Loucy (cell line): ENCODE data around the gene PORCN.
"Not testable (repeated sequence)": the region's sequence is repeated elsewhere in the genome, so short reads cannot be mapped to it uniquely, and the experiment has no call there.

Source experiments
- H2AFZ ChIP-seq: fragments of 200-600 bp; sonication (generic); 2 replicates; pipeline ENCODE4 v1.6.0; 2016; ENCODE audit warnings: antibody characterized with exemption, mild to moderate bottlenecking, low read length, moderate library complexity
- H3F3A ChIP-seq: fragments of 200-600 bp; 2 replicates; pipeline ENCODE4 v1.6.0; 2016; ENCODE audit warnings: antibody characterized with exemption, low read depth, mild to moderate bottlenecking
- H3K27me3 ChIP-seq: fragments of 200-600 bp; sonication (generic); 2 replicates; pipeline ENCODE4 v1.6.1; 2014; ENCODE audit warnings: low read length, mild to moderate bottlenecking; ENCODE audit not compliant: insufficient read depth, poor library complexity, severe bottlenecking
- H3K36me3 ChIP-seq: fragments of 200-600 bp; sonication (generic); 2 replicates; pipeline ENCODE4 v1.6.1; 2016; ENCODE audit warnings: low read length; ENCODE audit not compliant: insufficient read depth
- H3K4me1 ChIP-seq: fragments of 200-600 bp; sonication (generic); 2 replicates; pipeline ENCODE4 v1.5.1; 2014; ENCODE audit warnings: low read length, mild to moderate bottlenecking; ENCODE audit not compliant: insufficient read depth, poor library complexity, severe bottlenecking
- H3K4me2 ChIP-seq: fragments of 200-600 bp; sonication (generic); 2 replicates; pipeline ENCODE4 v1.6.0; 2014; ENCODE audit warnings: antibody characterized with exemption, low read length, low read depth, mild to moderate bottlenecking; ENCODE audit not compliant: poor library complexity, severe bottlenecking
- H3K4me3 ChIP-seq: fragments of 200-600 bp; sonication (generic); 2 replicates; pipeline ENCODE4 v1.5.1; 2014; ENCODE audit warnings: low read length, mild to moderate bottlenecking, mixed read lengths; ENCODE audit not compliant: poor library complexity, severe bottlenecking
- H3K79me2 ChIP-seq: fragments of 200-600 bp; sonication (generic); 2 replicates; pipeline ENCODE4 v1.6.1; 2014; ENCODE audit warnings: low read length; ENCODE audit not compliant: insufficient read depth
- H3K9ac ChIP-seq: fragments of 200-600 bp; sonication (generic); 2 replicates; pipeline ENCODE4 v1.6.0; 2014; ENCODE audit warnings: mild to moderate bottlenecking, low read depth, low read length, moderate library complexity; ENCODE audit not compliant: poor library complexity, severe bottlenecking
- H3K9me2 ChIP-seq: fragments of 200-600 bp; sonication (generic); replicated peaks from 2 replicates; pipeline ENCODE4 v1.6.1; 2016; ENCODE audit warnings: low read depth, low read length, mixed read lengths
- H3K9me3 ChIP-seq: fragments of 200-600 bp; sonication (generic); 2 replicates; pipeline ENCODE4 v1.6.1; 2014; ENCODE audit warnings: mild to moderate bottlenecking, antibody characterized with exemption, low read length, low read depth; ENCODE audit not compliant: insufficient read depth
- H4K20me1 ChIP-seq: fragments of 200-600 bp; sonication (generic); 2 replicates; pipeline ENCODE4 v1.6.0; 2014; ENCODE audit warnings: antibody characterized with exemption, low read length, mild to moderate bottlenecking; ENCODE audit not compliant: insufficient read depth, poor library complexity, severe bottlenecking
- CTCF ChIP-seq: fragments of 200-600 bp; sonication (generic); conservative IDR thresholded peaks from 2 replicates; pipeline ENCODE4 v1.5.1; 2014; ENCODE audit warnings: mild to moderate bottlenecking, antibody characterized with exemption, low read length
- EZH2phosphoT487 ChIP-seq: fragments of 200-600 bp; IDR thresholded peaks from 2 replicates; pipeline ENCODE4 v1.6.1; 2018; ENCODE audit warnings: antibody characterized with exemption, mild to moderate bottlenecking, moderate library complexity, borderline replicate concordance

The PORCN gene

GRCh38 chrX:48521353-48522243, 12.8 kb downstream of the PORCN start, which contains the start of gene EBP:
Gene EBP (plus strand): TSS chrX:48521808. CDS start chrX:48523772, 1,964 bp downstream.
- Histone ChIP-seq H3K36me3 (peaks cover 5% of the 10 kb centered on the region; the same call in 1 of the 2 replicates), H3K4me3 (peak within 1 kb of the TSS; percentile 89), H3K4me2 (peak within 1 kb of the TSS; percentile 97), H3F3A (peaks cover 4% of the 10 kb centered on the region; the same call in 1 of the 2 replicates), H2AFZ (peak within 1 kb of the TSS; percentile 51; the same call in 1 of the 2 replicates), H3K4me1 (peaks cover 28% of the 10 kb centered on the region), H4K20me1 (peaks cover 9% of the 10 kb centered on the region), H3K27me3 (no peaks in the 10 kb centered on the region), H3K9ac (peak within 1 kb of the TSS; percentile 93), H3K79me2 (peaks cover 44% of the 10 kb centered on the region), H3K9me3 (no peaks in the 10 kb centered on the region), H3K9me2 (no peaks in the 10 kb centered on the region)
- no peak for TF ChIP-seq CTCF
- TF ChIP-seq EZH2phosphoT487: no peak

- peak overlapping the region; percentile 93 for H3K9ac ChIP-seq
- H3K27me3 ChIP-seq: no peaks in the 10 kb centered on the region
- H3F3A ChIP-seq: peaks cover 4% of the 10 kb centered on the region; the same call in 1 of the 2 replicates
- peak overlapping the region; percentile 88 for H3K4me2 ChIP-seq
- peaks cover 46% of the 10 kb centered on the region for H3K79me2 ChIP-seq
- no peaks in the 10 kb centered on the region for H3K9me3 ChIP-seq
- no peak overlapping the region for H2AFZ ChIP-seq
- H3K36me3 ChIP-seq: peaks cover 12% of the 10 kb centered on the region; the same call in 1 of the 2 replicates
- H3K4me1 ChIP-seq: peaks cover 29% of the 10 kb centered on the region
- peak overlapping the region; percentile 89 for H3K4me3 ChIP-seq
- no peaks in the 10 kb centered on the region for H3K9me2 ChIP-seq
- peaks cover 9% of the 10 kb centered on the region for H4K20me1 ChIP-seq
- no peak for TF ChIP-seq EZH2phosphoT487
- TF ChIP-seq CTCF: no peak
Observed at GRCh38 chrX:48522291-48522690, 13.5 kb downstream of the PORCN start.

- no peaks in the 10 kb centered on the region for H3K27me3 ChIP-seq
- peak overlapping the region; percentile 93 for H3K9ac ChIP-seq
- H3K4me3 ChIP-seq: peak overlapping the region; percentile 89
- peaks cover 46% of the 10 kb centered on the region for H3K79me2 ChIP-seq
- no peak overlapping the region for H2AFZ ChIP-seq
- TF ChIP-seq CTCF (no peak), EZH2phosphoT487 (no peak)
- H3K9me3 ChIP-seq: no peaks in the 10 kb centered on the region
- H3K9me2 ChIP-seq: no peaks in the 10 kb centered on the region
- H3K4me1 ChIP-seq: peaks cover 29% of the 10 kb centered on the region
- peaks cover 9% of the 10 kb centered on the region for H4K20me1 ChIP-seq
- H3K4me2 ChIP-seq: peak overlapping the region; percentile 88
- peaks cover 22% of the 10 kb centered on the region; the same call in 1 of the 2 replicates for H3K36me3 ChIP-seq
- H3F3A ChIP-seq: peaks cover 4% of the 10 kb centered on the region; the same call in 1 of the 2 replicates
Observed at GRCh38 chrX:48523682-48524081, 14.9 kb downstream of the PORCN start.

- H2AFZ ChIP-seq, H3K9me2 ChIP-seq, H3F3A ChIP-seq, H4K20me1 ChIP-seq, H3K9me3 ChIP-seq, H3K27me3 ChIP-seq: not testable (repeated sequence)
- Histone ChIP-seq H3K79me2 (peaks cover 46% of the 10 kb centered on the region), H3K4me3 (peak overlapping the region; percentile 58), H3K4me1 (peaks cover 13% of the 10 kb centered on the region), H3K36me3 (peaks cover 25% of the 10 kb centered on the region; the same call in 1 of the 2 replicates), H3K4me2 (peak overlapping the region; percentile 67), H3K9ac (peak overlapping the region; percentile 27)
Observed at GRCh38 chrX:48525853-48526252, 17.1 kb downstream of the PORCN start.
